Lower lobe of right lung (tissue), 2 donors: ENCODE results near the gene CCNI2. TPM values are rescaled to one million over a fixed set of nuclear protein-coding genes. Genes with fewer than 3 reads are reported as not detected.
A peak's percentile ranks its signal among the peaks of the same experiment; 100 is the strongest.

ENCODE experiments used
- ATAC-seq, 2 donors: fragments of 200-7000 bp; cut with Tn5 transposase; one replicate each; pipeline ENCODE4 v1.9.1; 2020 to 2022; ENCODE audit warnings: mild to moderate bottlenecking in 2 of 2, moderate library complexity in 2 of 2
- DNase-seq: peaks from one replicate; pipeline ENCODE4 v3.0.0-alpha.2; 2020
- H3K27ac ChIP-seq: fragments of 200-600 bp; one replicate; pipeline ENCODE4 v1.8.0; 2022
- H3K27me3 ChIP-seq: fragments of 200-600 bp; one replicate; pipeline ENCODE4 v1.8.0; 2022; ENCODE audit warnings: low read depth
- H3K36me3 ChIP-seq: fragments of 200-600 bp; one replicate; pipeline ENCODE4 v1.8.0; 2022; ENCODE audit warnings: mild to moderate bottlenecking
- H3K4me1 ChIP-seq: fragments of 200-600 bp; one replicate; pipeline ENCODE4 v1.8.0; 2022
- H3K4me3 ChIP-seq: fragments of 200-600 bp; one replicate; pipeline ENCODE4 v1.8.0; 2022; ENCODE audit warnings: mild to moderate bottlenecking
- H3K9me3 ChIP-seq: fragments of 200-600 bp; one replicate; pipeline ENCODE4 v1.8.0; 2022
- CTCF ChIP-seq: fragments of 200-600 bp; IDR thresholded peaks from one replicate; pipeline ENCODE4 v1.8.0; 2022; ENCODE audit warnings: antibody characterized with exemption, mild to moderate bottlenecking
- intact Hi-C: fragments of 100-400 bp; cut with DNase I; formaldehyde crosslinking; loops from one replicate; pipeline ENCODE4 v1.11.0; 2022
- long read RNA-seq: library from polyadenylated mRNA; unstranded; transcript quantifications from one replicate; pipeline ENCODE4 v2.0.0, GENCODE V29; 2021
- total RNA-seq: library from RNA; stranded (reverse); fragmentation: NEBNext Ultra II Directional; extraction: Animal tissue kit (Norgen Biotek cat#: 25700); gene quantifications from one replicate; pipeline ENCODE4 v1.2.1, GENCODE V29; 2021
- donor health status: DM: no; HTN: yes; CAD: no; lungs with severe emphysema.

The CCNI2 gene
- 1.1 TPM for total RNA-seq
- long read RNA-seq, partial matches to known transcripts = 1 of 1 reads
- long read RNA-seq, other reads (novel, unspliced or antisense) = 0 of 1 reads

- no peak for TF ChIP-seq CTCF
- peaks cover 9% of the 10 kb centered on the region for H3K4me1 ChIP-seq
- peaks cover 8% of the 10 kb centered on the region for H3K36me3 ChIP-seq
- H3K9me3 ChIP-seq = no peaks in the 10 kb centered on the region
- peaks cover 16% of the 10 kb centered on the region for H3K27me3 ChIP-seq
- ATAC-seq (peak; percentile 88 to 93), DNase-seq (peak; percentile 57)
- peak within 1 kb of the TSS; percentile 56 for H3K4me3 ChIP-seq
- peak within 1 kb of the TSS; percentile 48 for H3K27ac ChIP-seq
- intact Hi-C loops = no loop called here
Measured at GRCh38 chr5:132746954-132747615, at the start of gene CCNI2. CCNI2 (plus strand) TSS chr5:132747426; CDS start chr5:132747496, 70 bp downstream.

GRCh38 chr5:132704875-132705274, 42.4 kb upstream of the CCNI2 start:
- no peaks in the 10 kb centered on the region for H3K9me3 ChIP-seq
- H3K4me3 ChIP-seq = no peak overlapping the region
- no peak overlapping the region for H3K27ac ChIP-seq
- H3K27me3 ChIP-seq = no peaks in the 10 kb centered on the region
- no peak for DNase-seq
- H3K36me3 ChIP-seq = peaks cover 33% of the 10 kb centered on the region
- no peaks in the 10 kb centered on the region for H3K4me1 ChIP-seq
- no peak for TF ChIP-seq CTCF
- intact Hi-C loops = no loop called here
- no peak for ATAC-seq

- intact Hi-C loops = no loop called here
- Histone ChIP-seq H3K27me3 (no peaks in the 10 kb centered on the region), H3K27ac (no peak overlapping the region), H3K36me3 (peaks cover 5% of the 10 kb centered on the region), H3K4me1 (no peaks in the 10 kb centered on the region), H3K9me3 (no peaks in the 10 kb centered on the region), H3K4me3 (no peak overlapping the region)
- no peak for TF ChIP-seq CTCF
- no peak for DNase-seq
- ATAC-seq = no peak
Measured at GRCh38 chr5:132708645-132709044, 38.6 kb upstream of the CCNI2 start.

GRCh38 chr5:132714456-132715307, 32.5 kb upstream of the CCNI2 start:
- intact Hi-C loops = no loop called here
- Histone ChIP-seq H3K4me1 (no peaks in the 10 kb centered on the region), H3K9me3 (no peaks in the 10 kb centered on the region), H3K36me3 (no peaks in the 10 kb centered on the region), H3K27ac (no peak overlapping the region), H3K4me3 (no peak overlapping the region), H3K27me3 (no peaks in the 10 kb centered on the region)
- ATAC-seq (no peak), DNase-seq (no peak)
- TF ChIP-seq CTCF = peak; percentile 43

- intact Hi-C loops = no loop called here
- H3K27me3 ChIP-seq = no peaks in the 10 kb centered on the region
- H3K27ac ChIP-seq = no peak overlapping the region
- ATAC-seq = no peak
- H3K9me3 ChIP-seq = no peaks in the 10 kb centered on the region
- TF ChIP-seq CTCF = no peak
- no peak overlapping the region for H3K4me3 ChIP-seq
- H3K36me3 ChIP-seq = peaks cover 6% of the 10 kb centered on the region
- H3K4me1 ChIP-seq = no peaks in the 10 kb centered on the region
- DNase-seq = no peak
Measured at GRCh38 chr5:132718544-132719312, 28.5 kb upstream of the CCNI2 start.
